ENCODE measurements around the gene DYRK1B.

DYRK1B gene

GRCh38 chr19:39858541-39858940 lies 24.6 kb upstream of the DYRK1B start:
- DNase-seq (ENCODE audit: low read depth in 2 of 3, low spot score in 1 of 3), result no peak

- no peak for DNase-seq (ENCODE audit: low read depth in 2 of 3, low spot score in 1 of 3)
These were observed 18.9 kb upstream of the DYRK1B start for GRCh38 chr19:39852882-39853281.

DNA sequence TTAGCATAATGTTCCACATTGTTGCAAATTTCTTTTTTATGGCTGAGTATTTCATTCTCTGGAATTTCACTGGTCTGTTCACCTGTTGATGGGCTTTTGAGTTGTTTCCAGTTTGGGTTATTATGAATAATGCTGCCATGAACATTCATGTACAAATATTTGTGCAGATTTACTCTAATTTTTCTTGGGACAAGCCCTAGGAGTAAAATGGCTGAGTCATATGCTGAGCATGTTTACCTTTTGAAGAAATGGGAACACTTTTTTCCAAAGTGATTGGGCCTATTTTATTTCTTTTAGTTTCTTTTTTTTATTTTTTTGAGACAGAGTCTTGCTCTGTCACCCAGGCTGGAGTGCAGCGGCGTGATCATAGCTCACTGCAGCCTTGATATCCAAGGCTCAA lies 16.9 kb upstream of the DYRK1B start:
- no peak for DNase-seq (ENCODE audit: low read depth in 2 of 3, low spot score in 1 of 3)

DNA sequence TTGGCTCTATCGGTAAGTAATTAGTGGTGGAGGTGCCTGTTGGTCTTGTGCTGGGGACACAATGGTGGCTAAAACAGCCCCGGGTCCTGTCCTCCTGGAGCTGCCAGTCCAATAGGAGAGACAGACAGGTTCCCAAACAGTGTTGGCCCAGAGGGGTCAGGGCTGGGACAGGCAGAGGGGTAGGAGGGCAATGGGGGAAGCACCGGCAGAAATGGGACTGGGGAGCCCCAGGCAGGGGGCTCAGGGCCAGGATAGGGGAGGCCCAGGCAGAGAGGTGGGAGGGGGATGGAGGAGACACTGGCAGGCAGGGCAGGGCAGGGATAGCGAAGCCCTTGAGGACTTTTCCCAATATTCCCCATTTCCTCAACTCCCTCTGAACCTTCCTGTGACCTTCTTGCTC lies 14.4 kb upstream of the DYRK1B start:
- DNase-seq (ENCODE audit: low read depth in 2 of 3, low spot score in 1 of 3), result no peak

DNA sequence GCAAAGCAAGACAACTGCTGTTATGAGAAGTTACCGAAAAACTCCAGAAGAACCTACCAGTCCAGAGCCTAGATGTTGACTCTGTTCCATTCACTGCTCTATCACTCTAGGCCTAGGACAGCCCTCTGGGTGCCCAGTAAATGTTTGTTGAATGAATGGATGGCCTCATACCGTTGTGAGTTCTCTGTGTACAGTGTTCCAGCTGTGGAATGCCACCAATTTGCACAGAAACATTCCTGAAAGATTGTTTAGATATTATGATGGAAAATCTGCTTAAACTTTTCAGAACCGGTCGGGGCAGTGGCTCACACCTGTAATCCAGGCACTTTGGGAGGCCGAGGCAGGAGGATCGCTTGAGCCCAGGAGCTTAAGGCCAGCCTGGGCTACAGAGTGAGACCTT lies 13.6 kb upstream of the DYRK1B start:
- no peak for DNase-seq (ENCODE audit: low read depth in 2 of 3, low spot score in 1 of 3)

DNA sequence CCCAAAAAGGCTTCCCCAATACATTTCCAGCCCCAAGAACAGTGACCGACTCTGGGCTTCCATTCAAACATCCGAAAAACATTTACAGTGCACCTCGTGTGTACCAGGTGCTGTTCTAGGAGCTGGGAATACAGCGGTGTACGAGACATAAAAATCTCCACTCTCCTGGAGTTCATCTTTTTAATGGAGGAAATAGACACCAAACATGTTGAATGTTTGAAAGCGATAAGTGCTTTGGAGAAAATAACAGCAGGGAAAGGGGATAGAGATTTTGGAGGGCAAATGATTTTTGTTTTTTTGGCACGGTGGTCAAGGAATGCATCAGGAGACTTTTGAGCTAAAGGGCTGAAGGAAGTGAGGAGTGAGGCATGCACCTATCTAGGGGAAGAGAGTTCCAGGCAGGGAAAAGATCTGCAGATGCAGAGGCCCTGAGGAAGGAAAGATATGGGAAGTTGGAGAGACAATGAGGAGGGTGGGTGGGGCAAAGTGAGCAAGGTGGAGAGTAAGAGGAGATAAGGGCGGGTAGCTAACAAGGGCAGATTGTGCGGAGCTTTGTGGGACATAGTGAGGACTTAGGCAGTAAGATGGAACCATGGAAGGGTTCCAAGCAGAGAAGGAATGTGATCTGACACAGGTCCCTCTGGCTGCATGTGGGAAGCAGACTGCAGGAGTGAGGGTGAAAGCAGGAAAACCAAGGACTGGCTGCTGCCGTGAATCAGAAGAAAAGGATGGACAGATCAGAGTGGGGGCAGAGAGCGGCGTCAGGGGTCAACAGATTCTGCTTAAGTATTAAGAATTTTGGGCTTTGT lies 12.9 kb upstream of the DYRK1B start:
- no peak for DNase-seq (ENCODE audit: low read depth in 2 of 3, low spot score in 1 of 3)

- peak; percentile 93 to 98 (median 97) for DNase-seq (ENCODE audit: low read depth in 2 of 3, low spot score in 1 of 3)
These were observed 12.1 kb upstream of the DYRK1B start, which contains the start of gene FBL for GRCh38 chr19:39845933-39846677. FBL (minus strand) TSS chr19:39846379; CDS start chr19:39846300, 79 bp downstream.

- DNase-seq (ENCODE audit: low read depth in 2 of 3, low spot score in 1 of 3), result no peak
These were observed 11.6 kb upstream of the DYRK1B start for GRCh38 chr19:39845584-39845932.

- DNase-seq (ENCODE audit: low read depth in 2 of 3, low spot score in 1 of 3), result no peak
These were observed 11.2 kb upstream of the DYRK1B start for GRCh38 chr19:39845172-39845571.

GRCh38 chr19:39843919-39844793 lies 10.2 kb upstream of the DYRK1B start:
- DNase-seq (ENCODE audit: low read depth in 2 of 3, low spot score in 1 of 3), result peak in 1 of 3 donors; percentile 59

DNA sequence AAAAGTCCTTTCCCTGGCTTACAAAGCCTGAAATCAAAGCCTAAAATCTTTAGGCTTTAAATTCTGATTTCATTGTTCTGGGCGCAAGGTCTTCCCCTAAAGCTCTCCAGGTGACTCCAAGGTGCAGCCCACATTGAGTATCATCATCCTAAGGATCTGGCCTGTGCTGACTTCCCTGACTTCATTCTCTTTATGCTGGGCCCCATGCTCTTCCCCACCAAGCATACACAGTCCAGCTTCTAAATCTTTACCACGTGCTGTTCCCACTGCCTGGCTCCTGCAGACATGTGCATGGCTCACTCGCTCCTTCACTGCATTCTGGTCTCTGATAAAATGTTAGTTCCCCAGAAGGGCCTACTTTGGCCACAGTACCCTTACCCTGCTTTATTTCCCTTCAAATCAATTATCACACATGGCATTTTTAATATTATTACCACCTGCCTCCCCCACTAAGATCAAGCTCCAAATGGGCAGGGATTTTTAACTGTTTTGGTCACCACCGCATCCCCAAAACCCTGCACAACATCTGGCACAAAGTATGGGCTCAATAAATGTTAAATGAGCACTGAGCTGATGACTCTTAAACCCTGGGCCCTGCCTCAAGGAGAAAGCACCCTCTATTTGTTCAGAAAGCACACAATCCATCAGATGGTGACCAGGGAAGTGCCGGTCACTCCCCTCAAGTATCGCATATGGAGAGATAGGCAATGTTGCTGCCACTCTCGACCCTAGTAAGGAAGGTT lies 8.9 kb upstream of the DYRK1B start:
- DNase-seq (ENCODE audit: low read depth in 2 of 3, low spot score in 1 of 3), result no peak

GRCh38 chr19:39841041-39841440 lies 7.1 kb upstream of the DYRK1B start:
- DNase-seq (ENCODE audit: low read depth in 2 of 3, low spot score in 1 of 3), result no peak

DNA sequence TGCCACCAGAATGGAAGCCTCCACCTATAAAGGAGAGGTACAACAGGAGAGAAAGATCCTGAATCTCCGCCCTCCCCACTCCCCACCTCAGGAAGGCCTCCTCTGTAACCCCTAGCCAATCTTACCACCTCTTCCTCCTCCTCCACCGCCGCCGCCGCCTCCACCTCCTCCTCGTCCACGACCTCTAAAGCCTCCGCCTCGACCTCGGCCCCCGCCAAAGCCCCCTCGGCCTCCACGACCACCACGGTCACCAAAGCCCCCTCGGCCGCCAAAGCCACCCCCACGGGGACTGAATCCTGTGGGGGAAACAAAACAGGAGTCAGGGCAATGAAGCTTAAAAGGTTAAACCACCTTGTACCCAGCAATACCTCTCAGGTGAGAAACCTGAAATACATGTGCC lies 6.5 kb upstream of the DYRK1B start:
- no peak for DNase-seq (ENCODE audit: low read depth in 2 of 3, low spot score in 1 of 3)

- no peak for DNase-seq (ENCODE audit: low read depth in 2 of 3, low spot score in 1 of 3)
These were observed 5.8 kb upstream of the DYRK1B start for GRCh38 chr19:39839678-39840327.

- no peak for DNase-seq (ENCODE audit: low read depth in 2 of 3, low spot score in 1 of 3)
These were observed 4.6 kb upstream of the DYRK1B start for GRCh38 chr19:39838569-39838968.

DNA sequence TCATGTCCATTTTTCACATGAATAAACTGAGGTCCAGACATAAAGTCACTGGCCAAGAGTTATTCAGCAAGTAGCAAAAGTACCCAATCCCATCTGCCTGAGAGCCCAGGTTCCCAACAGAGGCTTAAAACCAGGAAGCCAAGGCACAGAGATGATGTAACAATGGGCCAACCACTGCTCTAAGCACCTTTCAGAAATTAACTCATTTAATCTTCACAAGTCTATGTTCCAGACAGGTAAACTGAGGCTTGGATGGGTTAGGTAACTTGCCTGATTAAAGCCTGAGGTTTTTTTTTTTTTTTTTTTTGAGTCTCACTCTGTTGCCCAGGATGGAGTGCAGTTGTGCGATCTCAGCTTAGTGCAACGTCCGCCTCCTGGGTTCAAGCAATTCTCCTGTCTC lies 4.0 kb upstream of the DYRK1B start:
- DNase-seq (ENCODE audit: low read depth in 2 of 3, low spot score in 1 of 3), result no peak

DNA sequence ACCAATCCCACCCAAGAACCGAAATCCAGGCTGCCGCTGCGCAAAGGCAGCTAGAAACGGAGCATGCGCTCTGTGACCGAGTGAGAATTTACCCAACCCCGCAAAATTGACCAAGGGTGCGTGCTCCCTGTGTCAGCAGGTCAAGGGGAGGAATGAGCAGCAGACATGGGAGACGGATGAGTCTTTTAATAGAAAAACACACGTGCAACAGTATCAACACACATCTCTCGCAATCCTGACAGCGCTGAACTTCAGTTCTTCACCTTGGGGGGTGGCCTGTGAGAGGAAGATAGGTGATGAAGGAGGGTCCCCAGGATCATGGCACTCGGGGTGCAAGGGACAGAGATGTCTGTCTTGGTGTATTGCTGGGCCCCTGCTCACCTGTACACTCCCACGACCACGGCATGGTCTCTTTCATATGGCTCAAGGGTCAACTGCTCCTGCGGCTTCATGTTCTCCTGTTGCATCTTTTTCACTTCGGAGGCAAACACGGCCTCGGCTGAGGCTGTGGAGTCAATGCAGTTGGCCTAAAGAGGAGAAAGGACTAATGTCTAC lies 402 bp upstream of the DYRK1B start:
- DNase-seq (ENCODE audit: low read depth in 2 of 3, low spot score in 1 of 3), result no peak

DNA sequence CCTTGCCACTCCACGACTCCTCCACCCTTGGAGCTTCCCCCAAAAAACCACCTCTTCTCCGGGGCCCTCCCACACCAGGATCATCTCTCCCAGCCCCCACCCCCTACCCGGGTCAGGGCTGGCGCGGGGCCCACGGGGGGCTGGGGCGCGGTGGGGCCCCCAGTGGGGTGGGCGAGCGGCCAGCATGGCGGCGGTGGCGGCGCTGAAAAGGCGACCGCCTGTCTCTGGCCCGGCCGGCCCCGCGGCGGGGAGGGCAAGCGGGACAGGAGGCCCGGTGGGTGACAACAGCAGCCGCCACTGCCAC lies 850 bp downstream of the DYRK1B start:
- DNase-seq (ENCODE audit: low read depth in 2 of 3, low spot score in 1 of 3), result no peak

- DNase-seq (ENCODE audit: low read depth in 2 of 3, low spot score in 1 of 3), result no peak
These were observed 1.4 kb downstream of the DYRK1B start for GRCh38 chr19:39832341-39833083.

DNA sequence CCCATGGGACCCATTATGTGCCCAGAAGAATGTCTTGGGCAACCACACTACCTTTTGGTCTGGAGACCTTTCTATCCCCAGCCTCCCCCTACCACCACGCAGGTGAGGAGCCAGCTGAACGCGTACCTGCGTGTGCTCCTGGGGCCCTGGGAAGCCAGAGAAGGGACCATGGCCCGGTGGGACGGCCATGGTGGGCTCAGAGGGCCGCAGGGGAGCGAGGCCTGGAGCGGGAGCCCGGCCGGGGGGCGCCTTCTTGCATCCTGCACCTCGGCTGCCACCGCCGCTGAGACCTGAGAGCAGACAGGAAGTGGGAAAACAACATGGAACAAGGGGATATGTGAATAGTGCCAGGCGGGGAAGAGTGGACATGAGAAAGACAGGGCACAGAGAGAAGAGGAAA lies 2.3 kb downstream of the DYRK1B start:
- DNase-seq (ENCODE audit: low read depth in 2 of 3, low spot score in 1 of 3), result no peak

Measured in stimulated activated CD4-positive, alpha-beta T cell treated with anti-CD3 and anti-CD28 coated beads, Interleukin-12 subunit alpha, Interleukin-12 subunit beta, amount 100 ng/mL, for 48 hours (primary cell).